CD4-positive, alpha-beta T cell treated with Interleukin-12 subunit alpha and Interleukin-12 subunit beta, for 1 hour (primary cell): ENCODE measurements around the gene CALD1.

ENCODE experiments used
- DNase-seq: peaks from one replicate; pipeline ENCODE4 v3.0.0-alpha.2; 2020

Gene CALD1

GRCh38 chr7:134870156-134870555, 90.7 kb downstream of the CALD1 start:
- no peak for DNase-seq

DNA sequence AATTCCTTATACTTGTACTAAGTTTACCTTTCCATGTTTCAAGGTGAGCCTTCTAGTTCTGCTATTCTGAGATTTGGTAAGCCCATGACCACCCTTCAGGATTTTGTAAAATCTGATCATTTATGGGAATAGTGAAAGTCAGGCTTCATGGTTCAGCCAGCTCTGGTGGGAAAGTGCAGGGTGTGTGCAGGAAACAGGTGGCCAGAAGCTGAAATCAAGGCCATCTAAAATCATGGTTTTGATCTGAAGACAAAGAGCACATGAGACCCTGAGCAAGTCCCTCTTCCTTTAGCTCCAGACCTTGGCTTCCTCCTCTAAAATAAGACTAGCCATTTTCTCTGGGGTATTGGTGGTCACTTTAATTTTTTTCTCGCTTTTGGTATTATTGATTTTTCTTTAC, 91.3 kb downstream of the CALD1 start:
- DNase-seq, result no peak

GRCh38 chr7:134873253-134873652, 93.8 kb downstream of the CALD1 start:
- no peak for DNase-seq

- DNase-seq, result no peak
These were observed 95.0 kb downstream of the CALD1 start for GRCh38 chr7:134874407-134874806.

DNA sequence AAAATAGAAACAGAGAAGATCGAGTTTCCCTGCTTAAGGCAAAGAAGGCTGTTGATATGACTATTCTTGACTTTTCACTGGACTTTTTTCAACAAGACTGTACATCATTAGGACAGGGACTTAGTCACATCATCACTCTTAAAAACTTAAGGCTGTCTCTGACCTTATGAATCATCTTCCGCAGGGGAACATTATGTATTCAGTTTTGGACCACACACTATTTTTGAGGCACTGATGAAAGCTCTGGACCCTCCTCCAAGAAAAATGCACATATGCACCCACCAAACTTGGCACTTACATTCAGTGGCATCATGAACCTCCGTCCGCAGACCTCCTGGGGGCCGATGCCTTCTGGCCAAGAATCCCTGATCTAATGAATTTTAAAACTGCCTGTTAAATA, 96.4 kb downstream of the CALD1 start:
- DNase-seq, result no peak

GRCh38 chr7:134878746-134879357, 99.4 kb downstream of the CALD1 start:
- DNase-seq, result no peak

- no peak for DNase-seq
These were observed 100.5 kb downstream of the CALD1 start for GRCh38 chr7:134879815-134880475.

GRCh38 chr7:134882481-134882880, 103.0 kb downstream of the CALD1 start:
- DNase-seq, result no peak

DNA sequence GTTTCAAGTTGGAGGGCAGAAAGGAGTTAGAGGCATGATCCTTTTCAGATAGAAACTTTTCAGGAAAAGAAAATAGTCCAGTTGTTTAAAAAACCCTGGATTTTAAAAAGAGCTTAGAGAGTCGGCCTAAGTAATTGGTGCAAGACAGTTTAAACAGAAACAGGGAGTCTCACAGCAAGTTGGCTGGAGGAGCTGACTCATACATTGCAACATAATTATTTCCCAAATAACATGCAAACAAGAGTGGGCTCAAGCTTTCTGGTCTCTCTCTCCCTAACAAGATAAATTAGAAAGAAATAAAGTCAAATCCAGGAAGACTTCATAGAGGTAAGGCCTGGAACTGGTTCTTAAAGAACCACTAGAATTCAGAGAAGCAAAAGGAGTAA, 106.5 kb downstream of the CALD1 start:
- DNase-seq, result no peak

DNA sequence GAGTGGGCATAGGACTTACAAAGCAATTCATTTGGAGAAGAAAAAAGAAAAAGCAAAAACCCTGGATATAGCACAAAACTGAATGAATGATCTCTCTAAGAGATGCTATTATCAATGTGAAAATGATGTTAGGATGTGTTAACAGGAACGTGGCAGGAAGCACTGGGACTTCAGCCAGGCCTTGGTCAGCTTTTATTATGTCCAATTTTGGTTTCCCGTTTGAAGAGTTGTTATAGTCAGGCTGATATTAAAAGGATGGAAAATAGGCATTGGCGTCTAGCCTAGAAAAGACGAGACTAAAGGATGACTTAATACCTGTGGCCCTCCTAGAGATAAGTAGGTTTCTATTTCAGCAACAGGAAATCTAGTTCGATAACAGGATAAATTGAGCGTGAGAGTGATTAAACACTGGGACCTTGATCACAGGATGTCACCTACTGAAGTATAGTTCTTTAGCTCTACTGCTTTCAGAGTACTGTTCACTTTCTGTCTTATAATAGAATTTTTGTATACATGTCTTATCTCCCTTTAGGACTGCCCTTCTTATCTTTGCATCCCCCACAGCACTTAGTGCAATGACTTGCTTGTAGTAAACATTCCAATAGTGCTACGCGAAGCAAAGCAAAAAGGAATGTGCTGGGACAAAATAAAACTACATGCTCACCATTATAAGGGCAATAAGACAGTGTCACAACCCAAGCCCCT, 107.1 kb downstream of the CALD1 start:
- DNase-seq, result no peak

DNA sequence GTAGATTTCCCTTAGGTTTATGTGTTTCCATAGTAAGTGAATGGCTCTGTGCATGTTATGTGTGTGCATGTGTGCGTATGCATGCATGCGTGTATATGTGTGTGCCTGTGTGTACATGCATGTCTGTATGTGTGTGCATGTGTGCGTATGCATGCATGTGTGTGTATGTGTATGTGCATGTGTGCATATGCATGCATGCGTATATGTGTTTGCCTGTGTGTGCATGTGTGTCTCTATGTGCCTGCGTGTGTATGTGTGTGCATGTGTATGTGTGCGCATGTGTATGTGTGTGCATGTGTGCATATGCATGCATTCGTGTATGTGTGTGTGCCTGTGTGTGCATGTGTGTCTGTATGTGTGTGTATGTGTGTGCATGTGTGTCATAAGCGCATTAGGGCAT, 108.1 kb downstream of the CALD1 start:
- no peak for DNase-seq

DNA sequence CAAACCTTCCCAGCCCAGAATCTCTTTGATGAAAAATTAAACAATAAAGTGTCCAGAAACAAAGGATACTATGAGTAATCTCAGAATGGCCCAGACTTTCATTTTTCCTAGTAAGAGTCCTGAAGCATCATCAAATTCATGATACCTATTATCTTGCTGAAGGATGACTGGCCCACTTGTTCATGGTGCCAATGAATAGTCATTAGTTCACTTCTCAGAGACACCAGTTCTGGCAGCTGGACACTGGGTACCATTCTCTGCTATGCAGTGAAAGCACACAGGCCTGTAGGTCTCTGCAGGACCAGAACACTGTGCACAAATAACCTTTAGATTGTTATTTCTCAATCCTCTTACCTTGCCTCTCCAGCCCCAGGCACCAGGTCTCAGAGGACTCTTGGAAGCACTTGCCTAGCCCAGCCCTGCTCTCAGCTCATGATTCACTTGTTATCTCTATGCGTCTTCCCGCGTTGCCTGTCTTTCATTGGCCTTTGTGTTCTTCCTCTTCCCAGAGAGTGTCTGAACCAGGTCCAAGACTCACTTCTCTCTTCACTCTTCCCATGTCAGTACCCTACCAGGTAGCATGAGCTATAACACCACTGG, 108.8 kb downstream of the CALD1 start:
- no peak for DNase-seq

DNA sequence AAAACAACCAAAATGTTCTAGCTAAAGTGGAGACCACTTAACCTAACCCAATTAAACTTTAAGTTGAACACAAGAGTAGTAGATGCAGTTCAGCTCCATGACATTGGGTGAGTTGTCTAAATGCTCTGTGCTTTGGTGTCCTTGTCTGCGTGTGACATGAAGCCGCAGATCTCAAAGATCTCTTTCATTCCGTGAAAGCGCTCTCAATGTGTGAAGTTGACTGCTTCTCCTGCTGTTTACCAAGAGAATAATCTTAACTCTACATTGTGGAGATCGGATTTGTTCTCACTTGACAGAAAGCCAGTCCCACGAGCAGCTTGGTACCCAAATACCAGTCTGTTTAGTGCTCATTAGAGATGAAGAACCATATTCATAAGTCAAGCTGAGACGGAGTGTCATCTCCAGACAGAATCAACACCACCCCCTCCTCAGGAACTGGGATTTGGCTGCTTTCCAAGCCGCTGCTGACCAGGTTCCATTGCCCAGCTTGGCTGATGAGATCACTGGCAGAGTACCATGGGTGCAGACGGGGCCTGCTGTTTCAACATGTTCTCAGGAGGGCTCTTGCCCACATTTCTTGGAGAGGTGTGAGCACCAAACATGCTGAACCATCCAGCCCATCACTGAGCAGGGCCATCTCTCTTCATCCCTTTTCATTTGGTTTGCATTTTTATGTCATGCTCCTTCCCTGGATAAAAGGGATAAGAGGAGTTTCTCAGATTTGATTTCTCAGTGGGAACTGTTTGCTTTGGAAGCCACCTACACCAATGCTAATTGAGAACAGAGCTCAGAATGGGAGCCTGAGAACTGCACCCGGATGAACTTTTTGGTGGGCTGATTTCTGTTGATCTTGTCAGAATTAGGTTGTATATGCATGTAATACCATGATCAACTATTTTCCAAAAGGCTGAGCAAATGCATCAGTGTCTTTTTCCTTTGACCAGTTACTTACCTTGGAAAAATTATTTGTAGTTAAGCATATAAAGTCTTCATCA, 111.1 kb downstream of the CALD1 start:
- no peak for DNase-seq

GRCh38 chr7:134891262-134891695, 111.8 kb downstream of the CALD1 start:
- no peak for DNase-seq

DNA sequence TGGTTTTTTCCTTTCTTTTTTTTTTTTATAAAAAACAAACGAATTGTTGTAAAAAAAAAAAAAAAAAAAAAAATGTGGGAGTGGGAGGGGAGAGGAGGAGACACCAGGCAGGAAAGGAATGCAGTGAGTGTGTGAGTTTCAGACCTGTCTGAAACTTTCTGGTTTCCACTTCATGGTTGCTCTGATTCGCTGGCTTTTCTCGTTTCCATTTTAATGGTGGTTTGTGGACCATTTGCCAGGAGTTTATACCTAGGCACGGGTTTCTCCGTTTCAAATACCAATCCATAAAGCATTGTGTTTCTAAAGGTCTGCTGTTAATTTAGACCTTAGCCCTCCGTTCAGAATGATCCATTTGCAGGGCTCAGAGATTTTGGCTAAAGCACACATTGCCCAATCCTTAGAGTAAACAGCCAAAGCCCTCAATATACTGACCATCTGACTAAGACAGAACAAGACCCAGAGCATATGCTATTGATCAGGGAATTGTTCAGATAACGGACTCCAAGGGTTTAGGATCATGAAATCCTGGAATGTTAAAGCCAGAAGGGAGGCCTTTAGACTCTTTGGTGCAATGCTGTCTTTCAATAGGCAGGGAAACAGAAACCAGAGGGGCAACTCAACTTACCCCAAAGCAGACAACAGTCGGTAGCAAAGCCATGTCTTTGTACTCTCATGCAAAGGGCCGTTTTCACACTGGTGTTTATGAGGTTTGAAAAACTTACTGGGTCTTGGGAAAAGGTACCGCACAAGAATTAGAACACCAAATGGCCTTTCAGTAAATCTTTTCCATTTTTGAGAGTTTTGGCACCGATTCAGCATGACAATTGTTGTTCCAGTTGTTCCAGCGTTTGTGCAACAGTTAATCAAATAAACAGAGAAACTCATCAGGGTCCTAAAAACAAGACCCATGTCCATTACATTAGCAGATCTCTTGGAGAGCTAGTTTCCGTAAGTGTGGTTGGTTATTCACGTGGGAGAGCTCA, 112.6 kb downstream of the CALD1 start:
- no peak for DNase-seq

GRCh38 chr7:134892963-134893362, 113.5 kb downstream of the CALD1 start:
- DNase-seq, result no peak

DNA sequence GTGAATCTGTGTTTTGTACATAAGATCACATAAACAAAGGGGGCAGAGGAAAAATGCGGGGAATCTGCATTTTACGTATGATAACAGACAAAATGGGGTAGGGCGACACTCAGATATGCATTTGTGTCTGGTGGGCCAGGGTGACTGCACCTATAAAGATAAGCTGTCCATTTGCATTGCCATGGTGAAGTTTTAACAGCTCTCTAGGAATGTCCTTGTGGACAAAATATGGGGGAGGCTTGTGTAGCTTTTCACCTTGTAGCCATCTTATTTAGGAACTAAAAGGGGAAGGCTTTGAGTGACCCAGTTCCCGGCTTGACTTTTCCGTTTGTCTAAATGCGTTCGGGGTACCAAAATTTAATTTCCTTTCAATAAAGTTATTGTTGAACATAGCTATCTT, 114.5 kb downstream of the CALD1 start:
- DNase-seq, result no peak

DNA sequence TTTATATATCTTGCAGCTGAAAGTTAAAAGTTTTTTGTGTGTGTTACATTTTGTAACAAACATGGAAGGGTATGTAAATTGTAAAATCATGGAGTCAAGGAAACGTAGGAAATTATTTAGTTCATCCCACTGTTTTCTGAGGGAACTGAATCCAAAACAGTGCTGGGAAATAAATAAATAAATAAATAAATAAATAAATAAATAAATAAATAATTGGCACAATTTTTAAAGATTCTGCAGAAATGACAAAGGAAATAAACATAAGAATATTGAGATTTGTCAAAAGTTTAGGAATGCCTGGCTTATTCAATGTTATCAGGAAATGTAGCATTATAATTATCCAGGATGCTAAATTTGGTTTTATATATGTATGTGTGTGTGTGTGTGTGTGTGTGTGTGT, 115.5 kb downstream of the CALD1 start:
- no peak for DNase-seq

DNA sequence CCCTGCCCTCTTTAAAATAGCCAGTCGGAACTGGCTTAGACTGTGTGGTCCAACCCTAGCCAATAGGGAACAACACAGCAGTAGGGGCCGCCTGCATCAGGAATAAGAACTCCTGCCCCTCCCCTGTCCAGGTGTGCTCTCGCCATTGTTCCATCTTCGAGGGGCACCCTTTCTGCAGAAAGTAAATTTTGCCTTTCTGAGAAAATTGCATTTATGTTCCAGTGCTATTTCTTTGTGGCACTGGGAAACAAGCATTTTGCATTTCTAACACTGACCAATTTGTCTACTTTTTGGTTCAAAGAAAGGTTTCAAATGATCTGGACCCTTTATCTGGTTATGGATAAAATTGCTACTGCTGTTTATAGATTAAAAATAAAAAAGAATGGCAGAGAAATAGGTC, 116.6 kb downstream of the CALD1 start:
- no peak for DNase-seq

- DNase-seq, result no peak
These were observed 118.5 kb downstream of the CALD1 start for GRCh38 chr7:134897936-134898335.

- DNase-seq, result no peak
These were observed 120.3 kb downstream of the CALD1 start for GRCh38 chr7:134899729-134900128.
